ENCODE data around the gene KLF1.

DNA sequence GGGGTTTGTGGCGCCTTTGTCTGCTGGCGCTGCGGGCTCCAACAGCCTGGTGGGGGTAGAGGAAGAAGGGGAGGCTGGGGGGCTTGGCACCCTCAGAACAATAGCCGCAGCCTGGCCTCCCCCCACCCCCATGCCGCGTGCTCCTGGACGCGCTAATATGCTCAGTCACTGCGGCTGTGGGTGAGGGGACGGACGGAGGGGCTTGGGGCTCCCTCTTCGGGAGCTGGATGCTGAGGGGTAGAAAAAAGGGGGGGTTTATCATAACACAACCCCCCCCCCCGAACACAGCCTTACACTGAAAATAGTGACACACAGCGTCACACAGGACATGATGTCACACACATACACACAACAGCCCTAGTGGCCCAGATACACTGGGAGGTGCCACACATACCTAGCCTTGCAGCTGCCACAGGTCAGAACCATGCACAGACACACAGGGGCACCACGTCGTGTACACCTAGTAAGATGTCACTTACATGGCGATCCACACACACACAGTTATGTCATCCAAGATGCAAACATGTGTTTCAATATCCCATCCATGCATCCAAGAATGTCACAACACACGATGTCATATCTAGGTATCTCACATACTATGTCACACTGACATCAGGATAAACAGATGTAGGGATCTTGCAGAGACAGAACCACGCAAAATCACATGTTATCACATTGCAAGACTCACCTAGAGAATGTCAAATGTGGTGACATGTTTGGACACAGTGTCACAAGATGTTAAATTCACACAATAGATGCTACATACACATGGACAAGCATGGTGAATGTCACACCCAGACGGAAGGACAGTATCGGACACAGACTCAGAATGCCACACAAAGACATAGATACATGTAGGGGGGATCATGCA lies 47.9 kb downstream of the KLF1 start:
- TF ChIP-seq, protein P1, sequence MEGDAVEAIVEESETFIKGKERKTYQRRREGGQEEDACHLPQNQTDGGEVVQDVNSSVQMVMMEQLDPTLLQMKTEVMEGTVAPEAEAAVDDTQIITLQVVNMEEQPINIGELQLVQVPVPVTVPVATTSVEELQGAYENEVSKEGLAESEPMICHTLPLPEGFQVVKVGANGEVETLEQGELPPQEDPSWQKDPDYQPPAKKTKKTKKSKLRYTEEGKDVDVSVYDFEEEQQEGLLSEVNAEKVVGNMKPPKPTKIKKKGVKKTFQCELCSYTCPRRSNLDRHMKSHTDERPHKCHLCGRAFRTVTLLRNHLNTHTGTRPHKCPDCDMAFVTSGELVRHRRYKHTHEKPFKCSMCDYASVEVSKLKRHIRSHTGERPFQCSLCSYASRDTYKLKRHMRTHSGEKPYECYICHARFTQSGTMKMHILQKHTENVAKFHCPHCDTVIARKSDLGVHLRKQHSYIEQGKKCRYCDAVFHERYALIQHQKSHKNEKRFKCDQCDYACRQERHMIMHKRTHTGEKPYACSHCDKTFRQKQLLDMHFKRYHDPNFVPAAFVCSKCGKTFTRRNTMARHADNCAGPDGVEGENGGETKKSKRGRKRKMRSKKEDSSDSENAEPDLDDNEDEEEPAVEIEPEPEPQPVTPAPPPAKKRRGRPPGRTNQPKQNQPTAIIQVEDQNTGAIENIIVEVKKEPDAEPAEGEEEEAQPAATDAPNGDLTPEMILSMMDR (IDR thresholded peaks at IDR 0.05), result no peak
- TF ChIP-seq SIN3A (IDR thresholded peaks at IDR 0.05; ENCODE audit: borderline replicate concordance, insufficient read depth, low read depth, low read length), result no peak
- no peak for TF ChIP-seq TCF7L2 (IDR thresholded peaks at IDR 0.05; ENCODE audit: low read depth, low read length)
- TF ChIP-seq POLR2AphosphoS5 (IDR thresholded peaks at IDR 0.05; ENCODE audit: low read depth, low read length), result no peak
- TF ChIP-seq, protein P2, sequence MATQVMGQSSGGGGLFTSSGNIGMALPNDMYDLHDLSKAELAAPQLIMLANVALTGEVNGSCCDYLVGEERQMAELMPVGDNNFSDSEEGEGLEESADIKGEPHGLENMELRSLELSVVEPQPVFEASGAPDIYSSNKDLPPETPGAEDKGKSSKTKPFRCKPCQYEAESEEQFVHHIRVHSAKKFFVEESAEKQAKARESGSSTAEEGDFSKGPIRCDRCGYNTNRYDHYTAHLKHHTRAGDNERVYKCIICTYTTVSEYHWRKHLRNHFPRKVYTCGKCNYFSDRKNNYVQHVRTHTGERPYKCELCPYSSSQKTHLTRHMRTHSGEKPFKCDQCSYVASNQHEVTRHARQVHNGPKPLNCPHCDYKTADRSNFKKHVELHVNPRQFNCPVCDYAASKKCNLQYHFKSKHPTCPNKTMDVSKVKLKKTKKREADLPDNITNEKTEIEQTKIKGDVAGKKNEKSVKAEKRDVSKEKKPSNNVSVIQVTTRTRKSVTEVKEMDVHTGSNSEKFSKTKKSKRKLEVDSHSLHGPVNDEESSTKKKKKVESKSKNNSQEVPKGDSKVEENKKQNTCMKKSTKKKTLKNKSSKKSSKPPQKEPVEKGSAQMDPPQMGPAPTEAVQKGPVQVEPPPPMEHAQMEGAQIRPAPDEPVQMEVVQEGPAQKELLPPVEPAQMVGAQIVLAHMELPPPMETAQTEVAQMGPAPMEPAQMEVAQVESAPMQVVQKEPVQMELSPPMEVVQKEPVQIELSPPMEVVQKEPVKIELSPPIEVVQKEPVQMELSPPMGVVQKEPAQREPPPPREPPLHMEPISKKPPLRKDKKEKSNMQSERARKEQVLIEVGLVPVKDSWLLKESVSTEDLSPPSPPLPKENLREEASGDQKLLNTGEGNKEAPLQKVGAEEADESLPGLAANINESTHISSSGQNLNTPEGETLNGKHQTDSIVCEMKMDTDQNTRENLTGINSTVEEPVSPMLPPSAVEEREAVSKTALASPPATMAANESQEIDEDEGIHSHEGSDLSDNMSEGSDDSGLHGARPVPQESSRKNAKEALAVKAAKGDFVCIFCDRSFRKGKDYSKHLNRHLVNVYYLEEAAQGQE (IDR thresholded peaks at IDR 0.05; ENCODE audit: insufficient read depth in 1 of 2, low read depth in 2 of 2, low read length in 1 of 2), result no peak

All from Panc1 (cell line).